ENCODE data around the gene PARP16.
"Not testable (repeated sequence)": the region's sequence is repeated elsewhere in the genome, so short reads cannot be mapped to it uniquely, and the experiment has no call there.

PARP16 gene

GRCh38 chr15:65275104-65275727, 11.5 kb downstream of the PARP16 start:
- no peak for DNase-seq

- not testable (repeated sequence) for DNase-seq
Measured at GRCh38 chr15:65270811-65271545, 15.7 kb downstream of the PARP16 start.

- no peak for DNase-seq
Measured at GRCh38 chr15:65268411-65268810, 18.3 kb downstream of the PARP16 start.

- DNase-seq, result no peak
Measured at GRCh38 chr15:65266469-65266868, 20.2 kb downstream of the PARP16 start.

- DNase-seq, result no peak
Measured at GRCh38 chr15:65264863-65265430, 21.7 kb downstream of the PARP16 start.

GRCh38 chr15:65263313-65263712, 23.4 kb downstream of the PARP16 start:
- DNase-seq, result no peak

GRCh38 chr15:65260968-65261367, 25.7 kb downstream of the PARP16 start:
- no peak for DNase-seq

- DNase-seq, result no peak
Measured at GRCh38 chr15:65259367-65259797, 27.3 kb downstream of the PARP16 start.

- no peak for DNase-seq
Measured at GRCh38 chr15:65258375-65259262, 28.1 kb downstream of the PARP16 start.

- no peak for DNase-seq
Measured at GRCh38 chr15:65255486-65256140, 31.1 kb downstream of the PARP16 start.

GRCh38 chr15:65254758-65255157, 31.9 kb downstream of the PARP16 start:
- DNase-seq, result no peak

- DNase-seq, result no peak
Measured at GRCh38 chr15:65254356-65254755, 32.3 kb downstream of the PARP16 start.

GRCh38 chr15:65249641-65250040, 37.0 kb downstream of the PARP16 start:
- no peak for DNase-seq

- DNase-seq, result no peak
Measured at GRCh38 chr15:65248511-65249255, 38.0 kb downstream of the PARP16 start.

GRCh38 chr15:65246939-65247338, 39.7 kb downstream of the PARP16 start:
- DNase-seq, result no peak

GRCh38 chr15:65246026-65246714, 40.5 kb downstream of the PARP16 start:
- no peak for DNase-seq

- no peak for DNase-seq
Measured at GRCh38 chr15:65245096-65245856, 41.4 kb downstream of the PARP16 start.

- DNase-seq, result no peak
Measured at GRCh38 chr15:65244638-65245037, 42.0 kb downstream of the PARP16 start.

- not testable (repeated sequence) for DNase-seq
Measured at GRCh38 chr15:65236443-65236842, 50.2 kb downstream of the PARP16 start.

GRCh38 chr15:65233696-65234095, 53.0 kb downstream of the PARP16 start:
- DNase-seq, result no peak
